Activated T-helper 2 cell treated with anti-CD3 and anti-CD28 coated beads, Interferon-gamma antibody, Interleukin-2, Interleukin-4, amounts not matched to agents 10 μg/mL and 5 μg/mL and 100 μg/mL, durations not matched to agents 14 hours and 24 hours and 36 hours (primary cell): ENCODE data around the gene HIBADH. TPM values are rescaled to one million over a fixed set of nuclear protein-coding genes. Genes with fewer than 3 reads are reported as not detected.
"Not testable (repeated sequence)": the region's sequence is repeated elsewhere in the genome, so short reads cannot be mapped to it uniquely, and the experiment has no call there.

ENCODE experiments used
- DNase-seq: peaks from one replicate; pipeline ENCODE4 v3.0.0; 2021; ENCODE audit warnings: low spot score
- H3K27ac Mint-ChIP-seq: one replicate; pipeline ENCODE4 v1.8.0; 2021; ENCODE audit warnings: mixed read lengths
- H3K27me3 Mint-ChIP-seq: one replicate; pipeline ENCODE4 v1.8.0; 2021; ENCODE audit warnings: low read depth, mixed read lengths
- H3K36me3 Mint-ChIP-seq: one replicate; pipeline ENCODE4 v1.8.0; 2021; ENCODE audit warnings: low read depth, mixed read lengths
- H3K4me1 Mint-ChIP-seq: one replicate; pipeline ENCODE4 v1.8.0; 2021; ENCODE audit warnings: low read depth, mixed read lengths
- H3K4me3 Mint-ChIP-seq: one replicate; pipeline ENCODE4 v1.8.0; 2021; ENCODE audit warnings: low read depth, mild to moderate bottlenecking, moderate library complexity, mixed read lengths
- H3K9me3 Mint-ChIP-seq: one replicate; pipeline ENCODE4 v1.8.0; 2021; ENCODE audit warnings: mixed read lengths
- intact Hi-C: fragments of 100-400 bp; cut with micrococcal nuclease; formaldehyde crosslinking; loops from one replicate; pipeline ENCODE4 v1.15.1; 2023
- total RNA-seq: library from RNA; stranded (reverse); gene quantifications from 2 replicates; pipeline ENCODE4 v1.2.3, GENCODE V29; 2022

HIBADH gene
- total RNA-seq, 1 donor from 2014 or later = 23.1 TPM

GRCh38 chr7:27690649-27691048, 28.0 kb upstream of the HIBADH start:
- no peaks in the 10 kb centered on the region for H3K9me3 Mint-ChIP-seq
- H3K4me3 Mint-ChIP-seq = no peak overlapping the region
- peaks cover 24% of the 10 kb centered on the region for H3K27me3 Mint-ChIP-seq
- intact Hi-C loops = no loop called here
- H3K36me3 Mint-ChIP-seq = no peaks in the 10 kb centered on the region
- H3K4me1 Mint-ChIP-seq = no peaks in the 10 kb centered on the region
- H3K27ac Mint-ChIP-seq = no peak overlapping the region
- DNase-seq = no peak

GRCh38 chr7:27689591-27690164, 27.0 kb upstream of the HIBADH start:
- intact Hi-C loops = no loop called here
- H3K27ac Mint-ChIP-seq = no peak overlapping the region
- peaks cover 22% of the 10 kb centered on the region for H3K27me3 Mint-ChIP-seq
- H3K36me3 Mint-ChIP-seq = no peaks in the 10 kb centered on the region
- H3K4me1 Mint-ChIP-seq = no peaks in the 10 kb centered on the region
- H3K9me3 Mint-ChIP-seq = no peaks in the 10 kb centered on the region
- H3K4me3 Mint-ChIP-seq = no peak overlapping the region
- no peak for DNase-seq

- intact Hi-C loops = no loop called here
- no peaks in the 10 kb centered on the region for H3K4me1 Mint-ChIP-seq
- DNase-seq = no peak
- H3K27ac Mint-ChIP-seq = no peak overlapping the region
- no peak overlapping the region for H3K4me3 Mint-ChIP-seq
- no peaks in the 10 kb centered on the region for H3K36me3 Mint-ChIP-seq
- peaks cover 24% of the 10 kb centered on the region for H3K27me3 Mint-ChIP-seq
- no peaks in the 10 kb centered on the region for H3K9me3 Mint-ChIP-seq
Measured at GRCh38 chr7:27689150-27689549, 26.5 kb upstream of the HIBADH start.

GRCh38 chr7:27688646-27689045, 26.0 kb upstream of the HIBADH start:
- no peaks in the 10 kb centered on the region for H3K4me1 Mint-ChIP-seq
- H3K36me3 Mint-ChIP-seq = no peaks in the 10 kb centered on the region
- intact Hi-C loops = no loop called here
- DNase-seq = no peak
- H3K9me3 Mint-ChIP-seq = no peaks in the 10 kb centered on the region
- no peak overlapping the region for H3K27ac Mint-ChIP-seq
- H3K4me3 Mint-ChIP-seq = no peak overlapping the region
- peaks cover 24% of the 10 kb centered on the region for H3K27me3 Mint-ChIP-seq

GRCh38 chr7:27688056-27688455, 25.4 kb upstream of the HIBADH start:
- Mint-ChIP-seq H3K27me3 (peaks cover 24% of the 10 kb centered on the region), H3K4me1 (no peaks in the 10 kb centered on the region), H3K4me3 (no peak overlapping the region), H3K27ac (no peak overlapping the region), H3K36me3 (no peaks in the 10 kb centered on the region), H3K9me3 (no peaks in the 10 kb centered on the region)
- DNase-seq = no peak
- intact Hi-C loops = no loop called here

GRCh38 chr7:27686315-27686714, 23.6 kb upstream of the HIBADH start:
- no peaks in the 10 kb centered on the region for H3K9me3 Mint-ChIP-seq
- H3K27me3 Mint-ChIP-seq = peaks cover 24% of the 10 kb centered on the region
- no peak overlapping the region for H3K27ac Mint-ChIP-seq
- H3K4me1 Mint-ChIP-seq = no peaks in the 10 kb centered on the region
- H3K36me3 Mint-ChIP-seq = no peaks in the 10 kb centered on the region
- no peak for DNase-seq
- H3K4me3 Mint-ChIP-seq = no peak overlapping the region
- intact Hi-C loops = no loop called here

- H3K4me1 Mint-ChIP-seq = no peaks in the 10 kb centered on the region
- DNase-seq = no peak
- H3K4me3 Mint-ChIP-seq = no peak overlapping the region
- H3K27ac Mint-ChIP-seq = no peak overlapping the region
- no peaks in the 10 kb centered on the region for H3K9me3 Mint-ChIP-seq
- H3K36me3 Mint-ChIP-seq = no peaks in the 10 kb centered on the region
- intact Hi-C loops = no loop called here
- H3K27me3 Mint-ChIP-seq = peaks cover 21% of the 10 kb centered on the region
Measured at GRCh38 chr7:27685893-27686292, 23.2 kb upstream of the HIBADH start.

- Mint-ChIP-seq H3K36me3 (no peaks in the 10 kb centered on the region), H3K27ac (no peak overlapping the region), H3K9me3 (no peaks in the 10 kb centered on the region), H3K27me3 (peaks cover 20% of the 10 kb centered on the region), H3K4me1 (no peaks in the 10 kb centered on the region), H3K4me3 (no peak overlapping the region)
- intact Hi-C loops = no loop called here
- DNase-seq = no peak
Measured at GRCh38 chr7:27685209-27685608, 22.5 kb upstream of the HIBADH start.

GRCh38 chr7:27684491-27684890, 21.8 kb upstream of the HIBADH start:
- Mint-ChIP-seq H3K36me3 (no peaks in the 10 kb centered on the region), H3K27me3 (peaks cover 15% of the 10 kb centered on the region), H3K27ac (no peak overlapping the region), H3K4me3 (no peak overlapping the region), H3K4me1 (no peaks in the 10 kb centered on the region), H3K9me3 (no peaks in the 10 kb centered on the region)
- no peak for DNase-seq
- intact Hi-C loops = no loop called here

- no peak for DNase-seq
- H3K4me1 Mint-ChIP-seq = peaks cover 7% of the 10 kb centered on the region
- no peak overlapping the region for H3K4me3 Mint-ChIP-seq
- no peaks in the 10 kb centered on the region for H3K36me3 Mint-ChIP-seq
- H3K9me3 Mint-ChIP-seq = no peaks in the 10 kb centered on the region
- intact Hi-C loops = no loop called here
- peaks cover 2% of the 10 kb centered on the region for H3K27me3 Mint-ChIP-seq
- H3K27ac Mint-ChIP-seq = no peak overlapping the region
Measured at GRCh38 chr7:27680610-27681009, 17.9 kb upstream of the HIBADH start.

- intact Hi-C loops = no loop called here
- Mint-ChIP-seq H3K4me3 (no peak overlapping the region), H3K36me3 (no peaks in the 10 kb centered on the region)
Measured at GRCh38 chr7:27678617-27679260, 16.1 kb upstream of the HIBADH start.

GRCh38 chr7:27677912-27678612, 15.4 kb upstream of the HIBADH start:
- no peaks in the 10 kb centered on the region for H3K27me3 Mint-ChIP-seq
- no peak overlapping the region for H3K4me3 Mint-ChIP-seq
- peaks cover 7% of the 10 kb centered on the region for H3K4me1 Mint-ChIP-seq
- no peak for DNase-seq
- no peak overlapping the region for H3K27ac Mint-ChIP-seq
- H3K36me3 Mint-ChIP-seq = no peaks in the 10 kb centered on the region
- H3K9me3 Mint-ChIP-seq = no peaks in the 10 kb centered on the region
- intact Hi-C loops = no loop called here

More at GRCh38 chr7:27678617-27679260, 16.1 kb upstream of the HIBADH start:
- peaks cover 7% of the 10 kb centered on the region for H3K4me1 Mint-ChIP-seq
- no peaks in the 10 kb centered on the region for H3K9me3 Mint-ChIP-seq
- H3K27ac Mint-ChIP-seq = no peak overlapping the region
- no peaks in the 10 kb centered on the region for H3K27me3 Mint-ChIP-seq
- no peak for DNase-seq

GRCh38 chr7:27674126-27674525, 11.4 kb upstream of the HIBADH start:
- H3K4me3 Mint-ChIP-seq, intact Hi-C loops, DNase-seq, H3K27ac Mint-ChIP-seq, H3K4me1 Mint-ChIP-seq, H3K9me3 Mint-ChIP-seq, H3K36me3 Mint-ChIP-seq, H3K27me3 Mint-ChIP-seq: not testable (repeated sequence)
